NCI-H1105 treated with DMSO at 0.1 percent for 48 hours (cell line): ENCODE data around the gene HAGHL.

Source experiments
- DNase-seq: peaks from one replicate; lab custom pipeline; 2025; lab: John Stamatoyannopoulos, UW

The HAGHL gene

DNA sequence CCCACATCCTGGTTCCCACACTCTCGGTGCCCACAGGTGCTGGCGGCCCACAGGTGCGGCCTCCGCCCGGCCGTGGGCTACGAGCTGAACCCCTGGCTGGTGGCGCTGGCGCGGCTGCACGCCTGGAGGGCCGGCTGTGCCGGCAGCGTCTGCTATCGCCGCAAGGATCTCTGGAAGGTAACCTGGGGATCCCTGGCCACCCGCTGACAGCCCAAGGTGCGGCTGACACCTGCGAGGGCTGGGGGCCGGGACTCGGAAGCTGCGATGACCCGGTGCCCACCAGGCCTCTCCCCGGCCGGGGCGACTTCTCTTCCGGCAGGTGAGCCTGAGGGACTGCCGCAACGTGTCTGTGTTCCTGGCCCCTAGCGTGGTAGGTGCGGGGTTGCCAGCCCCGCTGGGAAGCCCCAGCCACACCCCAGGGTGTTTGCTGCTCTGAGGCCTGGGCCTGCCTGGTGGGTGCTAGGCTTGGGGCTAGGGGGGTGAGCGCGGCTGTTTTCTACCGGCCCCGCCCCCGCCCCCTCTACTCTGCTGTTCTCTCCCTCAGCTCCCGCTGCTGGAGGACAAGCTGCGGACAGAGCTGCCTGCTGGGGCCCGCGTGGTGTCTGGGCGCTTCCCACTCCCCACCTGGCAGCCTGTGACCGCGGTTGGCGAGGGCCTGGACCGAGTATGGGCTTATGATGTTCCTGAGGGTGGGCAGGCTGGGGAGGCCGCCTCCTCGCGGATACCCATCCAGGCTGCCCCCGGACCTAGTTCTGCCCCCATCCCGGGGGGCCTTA lies 5.0 kb upstream of the HAGHL start:
- no peak for DNase-seq

DNA sequence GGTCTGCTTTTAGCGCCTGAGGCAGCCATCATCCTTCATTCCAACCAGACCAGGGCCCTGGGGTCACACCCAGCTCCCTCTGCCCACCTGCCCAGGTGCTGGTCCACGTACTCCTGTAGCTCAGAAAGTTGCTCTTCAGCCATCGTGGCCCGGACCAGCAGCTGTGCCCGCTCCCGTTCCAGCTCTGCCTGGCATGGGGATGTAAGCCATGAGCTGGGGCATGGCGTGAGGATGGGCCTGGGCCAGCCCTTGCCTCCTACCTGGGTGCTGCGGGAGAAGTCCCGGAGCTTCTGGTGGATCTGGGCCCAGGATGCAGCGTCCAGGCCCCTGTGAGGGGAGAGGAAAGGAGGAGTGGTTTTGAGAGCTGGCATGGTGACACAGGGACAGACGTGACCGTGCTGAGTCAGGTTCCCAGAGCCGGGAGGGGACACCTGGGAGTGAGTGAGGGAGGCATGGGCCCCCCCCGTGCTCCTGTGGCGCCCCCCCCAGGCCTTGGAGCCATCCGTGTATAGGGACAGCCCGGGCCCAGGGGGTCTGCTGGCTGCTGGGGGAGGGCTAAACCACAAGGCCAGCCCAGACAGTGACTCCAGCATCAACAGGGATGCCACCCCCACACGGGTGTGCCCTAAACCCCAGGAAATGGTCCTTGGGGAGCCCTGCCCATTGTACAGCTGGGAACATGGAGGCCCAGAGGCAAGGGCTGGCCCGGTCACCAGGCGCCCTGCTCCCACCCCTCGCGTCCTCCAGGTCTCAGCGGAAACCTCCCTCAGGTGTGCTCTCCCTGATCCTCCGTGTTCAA lies 3.9 kb upstream of the HAGHL start:
- DNase-seq: no peak

DNA sequence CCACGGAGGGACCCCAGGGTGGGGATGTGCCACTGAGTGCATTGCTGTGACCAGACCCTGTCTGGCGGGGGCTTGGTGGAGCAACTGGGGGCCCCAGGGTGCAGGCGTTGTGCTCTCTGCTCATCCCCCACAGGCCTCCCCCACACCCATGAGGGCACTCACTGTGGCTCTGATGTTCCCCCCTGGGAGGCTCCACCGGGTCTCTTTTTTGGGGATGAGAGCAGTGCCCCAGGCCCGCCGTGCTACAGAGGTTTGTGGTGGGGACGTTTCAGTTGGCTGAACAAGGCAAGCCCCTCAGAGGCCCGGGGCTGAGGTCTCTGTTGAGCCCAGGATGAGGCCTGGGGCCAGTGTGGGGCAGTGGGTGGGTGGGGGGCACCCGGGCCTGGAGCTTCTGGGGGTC lies 3.2 kb upstream of the HAGHL start:
- DNase-seq: no peak

DNA sequence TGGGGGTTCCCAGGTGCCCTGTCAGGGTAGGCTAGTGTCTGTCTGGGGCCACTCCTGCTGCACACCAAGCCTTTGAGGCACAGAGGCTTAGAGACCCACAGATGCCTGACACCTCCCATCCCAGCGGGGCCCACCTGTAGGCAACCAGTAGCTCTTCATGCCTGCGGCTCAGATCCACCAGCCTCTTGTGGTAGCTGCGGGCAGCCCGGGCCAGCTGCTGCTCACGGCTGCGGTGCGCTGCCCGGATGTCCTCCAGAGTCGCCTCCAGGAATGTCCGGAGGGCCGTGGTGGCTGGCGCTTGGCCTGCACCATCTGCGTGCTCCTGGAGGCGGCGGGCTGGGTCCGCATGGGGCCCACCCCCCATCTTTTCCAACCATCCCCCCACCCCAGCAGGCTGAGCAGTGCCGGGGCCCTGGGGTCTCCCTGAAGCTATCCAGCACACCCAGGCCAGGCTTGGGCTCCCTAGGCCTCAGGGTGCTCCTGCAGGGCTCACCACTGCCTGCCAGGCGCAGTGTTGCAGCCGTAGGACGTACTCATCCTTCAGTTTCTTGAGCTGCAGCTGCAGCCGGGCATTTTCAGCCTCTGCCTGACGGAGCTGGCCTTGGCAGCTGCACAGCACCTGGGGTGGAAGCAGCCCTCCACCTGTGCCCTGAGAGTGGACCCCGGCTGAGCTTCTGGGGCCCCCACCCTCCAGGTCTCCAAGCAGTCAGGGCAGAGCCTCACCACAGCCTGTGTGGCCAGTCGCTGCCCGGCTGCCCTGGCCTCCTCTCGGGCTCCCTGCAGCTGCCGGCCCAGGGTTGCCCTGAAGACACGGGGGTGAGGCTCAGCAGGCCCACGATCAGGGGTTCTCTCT lies 2.5 kb upstream of the HAGHL start:
- no peak for DNase-seq

DNA sequence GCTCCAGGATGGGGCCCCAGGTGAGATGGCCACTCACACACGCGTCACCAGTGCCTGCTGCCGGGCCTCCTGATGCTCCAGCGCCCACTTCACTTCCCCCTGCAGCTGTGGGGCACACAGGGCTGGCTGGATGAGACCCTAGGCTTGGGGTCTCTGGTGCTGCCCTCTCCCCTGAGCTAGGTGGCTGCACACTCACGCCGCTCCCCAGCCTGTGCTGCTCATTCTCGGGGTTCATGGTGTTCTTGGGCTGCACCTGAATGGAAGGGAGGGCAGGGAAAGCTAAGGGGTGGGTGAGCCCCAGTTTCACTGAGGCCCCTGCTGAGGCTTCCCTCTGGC lies 1.9 kb upstream of the HAGHL start:
- no peak for DNase-seq

DNA sequence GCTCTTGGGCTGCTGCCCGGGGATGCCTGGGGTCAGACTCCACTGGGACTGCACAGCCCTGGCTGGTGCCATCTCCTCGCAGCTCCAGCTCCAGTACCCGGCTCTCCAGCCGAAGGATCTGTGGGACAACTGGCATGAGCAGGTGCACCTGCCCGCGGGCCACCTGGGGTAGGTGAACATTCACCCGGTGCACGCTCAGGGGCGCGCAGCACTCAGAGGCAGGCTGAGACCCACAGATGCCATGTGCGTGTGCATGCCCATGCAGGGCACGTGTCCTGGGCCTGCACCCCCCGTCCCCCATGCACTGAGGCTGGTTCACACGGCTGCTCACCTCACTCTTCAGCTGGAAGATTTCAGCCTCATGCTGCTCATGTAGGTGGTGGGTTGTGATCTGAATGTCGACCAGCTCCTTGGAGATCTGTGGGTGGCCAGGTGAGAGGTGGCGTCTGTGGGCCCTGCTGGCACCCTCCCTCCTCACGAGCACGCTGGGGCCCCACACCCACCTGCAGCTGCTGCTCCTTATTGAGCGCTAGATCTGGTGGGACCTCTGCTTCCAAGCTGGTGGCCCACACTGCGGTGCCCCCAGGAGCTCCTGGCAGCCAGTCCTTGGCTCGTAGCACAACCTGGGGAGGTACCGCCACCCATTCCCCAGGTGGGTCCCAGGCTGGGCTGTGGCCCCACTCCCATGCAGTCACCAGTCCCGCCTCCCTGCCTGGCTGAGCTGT lies 1.3 kb upstream of the HAGHL start:
- DNase-seq: no peak

DNA sequence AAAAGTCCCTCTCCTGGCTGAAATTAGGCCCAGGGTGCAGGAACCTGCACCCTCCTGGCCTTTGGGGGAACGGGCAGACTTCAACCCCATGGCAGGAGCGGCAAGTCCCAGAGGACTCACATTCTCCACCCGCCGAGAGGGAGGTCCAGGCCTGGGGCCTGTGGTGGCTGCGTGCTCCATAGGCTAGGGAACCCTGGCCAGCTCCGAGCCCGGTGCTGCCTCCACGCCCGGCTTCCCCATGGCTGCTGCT lies 793 bp upstream of the HAGHL start:
- DNase-seq: no peak

DNA sequence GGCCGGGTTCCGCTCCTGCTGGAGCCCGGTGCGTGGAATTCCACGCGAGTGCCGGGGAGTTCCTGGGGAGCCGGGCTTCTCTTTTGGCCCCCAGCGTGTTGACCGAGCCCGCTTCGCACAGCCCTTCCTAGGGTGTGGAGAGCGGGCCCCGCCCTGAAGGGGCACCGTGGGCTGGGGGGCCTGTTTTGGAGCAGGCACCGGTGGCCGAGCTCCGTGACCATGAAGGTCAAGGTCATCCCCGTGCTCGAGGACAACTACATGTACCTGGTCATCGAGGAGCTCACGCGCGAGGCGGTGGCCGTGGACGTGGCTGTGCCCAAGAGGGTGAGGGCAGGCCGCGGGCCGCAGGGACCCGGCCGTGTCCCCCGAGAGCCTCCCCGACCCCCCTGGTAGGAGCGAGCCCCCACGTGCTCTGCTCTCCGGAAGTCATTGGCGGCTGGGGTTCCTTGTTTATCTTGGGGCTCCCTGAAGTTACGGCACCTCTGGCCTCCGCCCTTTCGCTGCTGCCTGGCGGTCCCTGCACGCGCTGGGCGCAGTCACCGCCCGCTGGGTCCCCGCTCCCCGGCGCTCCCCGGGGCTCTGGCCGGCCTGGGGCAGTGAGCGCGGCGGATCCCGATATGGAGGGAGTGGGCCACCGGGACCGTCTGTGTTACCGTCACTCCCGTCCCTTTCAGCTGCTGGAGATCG lies 528 bp downstream of the HAGHL start:
- no peak for DNase-seq

DNA sequence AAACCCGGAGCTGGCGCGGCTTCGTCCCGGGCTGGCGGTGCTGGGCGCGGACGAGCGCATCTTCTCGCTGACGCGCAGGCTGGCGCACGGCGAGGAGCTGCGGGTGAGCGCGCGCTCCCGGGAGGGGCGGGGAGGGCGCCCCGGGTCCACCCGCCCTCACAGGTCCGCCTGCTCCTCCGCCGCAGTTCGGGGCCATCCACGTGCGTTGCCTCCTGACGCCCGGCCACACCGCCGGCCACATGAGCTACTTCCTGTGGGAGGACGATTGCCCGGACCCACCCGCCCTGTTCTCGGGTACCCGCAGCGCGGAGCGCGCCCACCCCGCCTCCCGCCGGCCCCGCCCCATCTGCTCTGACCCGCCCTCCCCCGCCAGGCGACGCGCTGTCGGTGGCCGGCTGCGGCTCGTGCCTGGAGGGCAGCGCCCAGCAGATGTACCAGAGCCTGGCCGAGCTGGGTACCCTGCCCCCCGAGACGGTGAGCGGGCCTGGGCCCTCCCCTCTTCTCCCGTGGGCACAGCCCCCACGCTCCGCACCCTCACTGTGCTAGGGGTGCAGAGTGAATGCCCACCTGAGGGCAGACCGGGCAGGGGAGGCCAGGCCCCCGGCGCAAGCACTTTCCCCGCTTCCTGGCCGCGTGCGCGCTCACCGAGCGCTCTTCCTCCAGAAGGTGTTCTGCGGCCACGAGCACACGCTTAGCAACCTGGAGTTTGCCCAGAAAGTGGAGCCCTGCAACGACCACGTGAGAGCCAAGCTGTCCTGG lies 1.4 kb downstream of the HAGHL start:
- peak; percentile 21 for DNase-seq

DNA sequence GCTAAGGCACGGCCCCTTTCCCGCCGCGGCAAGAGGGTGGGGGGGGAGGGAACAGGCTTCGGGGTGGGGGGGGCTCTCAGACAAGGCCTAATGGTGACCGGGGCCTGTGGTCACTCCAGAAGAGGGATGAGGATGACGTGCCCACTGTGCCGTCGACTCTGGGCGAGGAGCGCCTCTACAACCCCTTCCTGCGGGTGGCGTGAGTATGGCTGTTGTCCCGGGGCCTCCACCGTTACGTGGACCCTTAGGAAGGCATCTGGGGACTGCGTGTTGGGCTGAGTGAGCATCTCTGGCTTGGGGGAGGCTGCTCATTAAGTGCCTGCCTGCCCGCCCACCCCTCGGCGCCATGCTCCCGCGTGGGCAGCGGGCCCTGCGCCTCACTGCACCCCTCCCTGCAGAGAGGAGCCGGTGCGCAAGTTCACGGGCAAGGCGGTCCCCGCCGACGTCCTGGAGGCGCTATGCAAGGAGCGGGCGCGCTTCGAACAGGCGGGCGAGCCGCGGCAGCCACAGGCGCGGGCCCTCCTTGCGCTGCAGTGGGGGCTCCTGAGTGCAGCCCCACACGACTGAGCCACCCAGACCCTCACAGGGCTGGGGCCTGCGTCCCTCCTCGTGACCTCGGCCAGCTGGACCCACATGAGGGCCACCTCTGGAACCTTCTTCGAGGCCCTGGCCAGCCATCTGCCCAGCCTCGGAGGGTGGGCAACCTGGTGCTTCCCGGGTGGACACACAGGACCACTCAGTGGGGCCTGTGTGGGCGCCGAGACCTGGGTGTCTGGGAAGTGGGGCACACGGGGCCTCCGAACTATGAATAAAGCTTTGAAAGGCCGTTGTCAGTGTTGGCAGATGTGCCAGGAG lies 2.2 kb downstream of the HAGHL start:
- no peak for DNase-seq

DNA sequence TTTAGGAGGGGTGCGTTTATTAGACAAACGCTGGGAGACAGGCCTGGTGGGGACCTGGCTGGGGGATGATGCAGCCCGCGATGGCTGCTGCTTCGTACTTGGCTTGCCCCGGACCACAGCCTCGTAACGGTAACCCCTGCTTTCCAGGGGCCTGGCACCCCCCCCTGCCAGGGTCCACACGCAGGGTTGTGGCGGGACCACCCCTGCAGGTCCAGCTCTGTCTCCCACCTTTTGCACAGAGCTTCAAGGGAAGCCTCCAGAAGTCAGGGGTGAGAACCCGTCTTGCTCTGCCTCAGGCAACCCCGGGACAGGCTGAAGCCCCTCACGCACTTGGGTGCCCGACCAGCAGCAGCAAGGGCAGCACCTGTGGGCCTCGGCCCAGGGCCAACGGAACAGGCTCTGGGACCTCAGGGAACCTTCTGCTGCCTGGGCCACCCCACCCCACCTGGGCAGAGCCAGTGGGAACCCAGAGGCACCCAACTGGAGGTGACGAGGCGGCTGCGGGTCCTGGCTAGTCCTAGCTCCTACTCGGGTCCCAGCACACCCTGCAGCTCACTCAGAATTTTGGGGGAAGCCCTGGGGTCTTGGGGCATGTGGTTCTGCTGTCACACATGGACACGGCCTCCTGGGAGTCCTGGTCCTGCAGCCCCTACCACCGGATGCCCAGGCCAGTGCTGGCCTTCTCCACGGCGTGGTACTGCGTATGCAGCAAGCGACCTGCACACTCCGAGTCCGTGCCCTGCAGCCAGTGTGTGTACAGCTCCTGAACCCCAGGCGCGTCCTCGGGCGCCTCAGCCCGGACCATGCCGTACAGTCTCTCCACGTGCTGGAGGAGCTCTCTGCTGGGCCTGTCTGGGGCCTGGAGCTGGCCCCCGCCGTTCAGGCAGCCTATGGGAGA lies 3.1 kb downstream of the HAGHL start:
- DNase-seq: no peak

DNA sequence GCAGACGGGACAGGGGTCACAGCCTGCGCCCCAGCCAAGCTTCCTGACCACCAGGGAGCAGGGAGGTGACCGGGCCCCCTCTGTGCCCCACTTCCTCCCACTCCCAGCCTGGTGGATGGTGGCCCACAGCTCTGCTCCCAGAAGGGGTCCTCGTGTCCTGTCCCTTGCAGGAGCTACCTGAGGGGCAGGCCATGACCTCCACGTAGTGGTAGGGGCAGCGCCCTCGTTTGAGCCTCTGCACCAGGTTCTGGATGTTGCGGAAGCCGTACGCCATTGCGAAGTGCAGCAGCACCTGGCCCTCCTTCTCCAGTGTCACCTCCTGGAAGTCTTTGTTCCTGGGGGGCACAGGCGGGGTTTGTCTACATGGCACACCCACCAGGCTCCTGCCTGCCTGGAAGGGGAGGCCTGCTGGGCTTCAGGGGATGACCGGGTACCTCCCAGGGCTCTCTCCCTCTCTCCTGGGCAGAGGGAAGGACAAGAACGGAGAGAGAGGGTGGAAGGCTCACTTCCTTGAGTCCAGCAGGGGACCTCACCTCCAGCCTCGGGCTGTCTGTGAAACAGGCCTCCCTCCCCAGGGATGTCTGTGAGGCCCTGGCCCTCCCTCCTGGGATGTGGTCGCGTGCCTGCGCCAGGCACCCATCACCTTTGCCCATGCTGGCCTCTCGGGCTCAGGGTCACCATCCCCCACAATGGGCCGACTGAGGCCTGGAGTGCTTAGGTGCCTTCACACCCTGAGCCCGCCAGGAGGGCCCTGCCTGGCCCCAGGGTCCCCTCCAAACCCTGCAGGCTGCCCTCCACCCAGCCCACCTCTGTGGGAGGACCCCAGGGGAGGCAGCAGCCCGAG lies 4.0 kb downstream of the HAGHL start:
- no peak for DNase-seq

DNA sequence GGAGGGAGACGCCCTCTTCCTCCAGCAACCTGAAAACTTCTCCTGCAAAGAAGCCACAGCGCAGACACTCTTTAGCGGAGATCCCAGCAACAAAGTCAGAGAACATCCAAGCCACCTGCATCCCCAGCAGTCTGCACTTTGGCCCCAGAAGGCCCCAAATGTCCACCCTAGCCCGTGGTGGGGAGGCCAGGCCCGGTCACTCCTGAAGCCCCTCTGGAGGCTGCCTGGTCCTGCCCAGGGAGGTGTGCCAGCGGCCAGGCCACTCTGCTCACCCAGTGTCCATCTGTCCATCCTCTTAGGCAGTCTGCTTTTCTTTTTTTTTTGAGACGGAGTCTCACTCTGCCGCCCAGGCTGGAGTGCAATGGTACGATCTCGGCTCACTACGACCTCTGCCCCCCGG lies 5.4 kb downstream of the HAGHL start:
- DNase-seq: no peak

DNA sequence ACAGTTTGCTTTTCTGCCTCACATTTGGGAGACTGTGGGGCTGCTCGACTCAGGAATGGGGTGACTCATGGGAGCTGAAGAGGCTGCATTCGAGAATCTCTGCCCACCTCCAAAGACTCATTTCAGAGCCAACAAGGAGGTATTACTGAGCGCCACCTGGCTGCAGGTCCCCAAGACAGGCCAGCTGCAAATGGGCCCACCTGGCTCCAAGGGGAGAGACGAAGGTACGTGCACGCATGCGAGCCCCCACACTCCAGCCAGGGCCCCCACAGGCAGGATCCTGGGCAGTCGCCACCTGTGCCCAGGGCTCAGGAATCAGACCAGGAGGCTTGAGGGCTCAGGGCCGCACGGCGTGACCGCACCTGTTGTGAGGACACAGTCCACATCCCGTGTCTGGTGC lies 6.0 kb downstream of the HAGHL start:
- no peak for DNase-seq

DNA sequence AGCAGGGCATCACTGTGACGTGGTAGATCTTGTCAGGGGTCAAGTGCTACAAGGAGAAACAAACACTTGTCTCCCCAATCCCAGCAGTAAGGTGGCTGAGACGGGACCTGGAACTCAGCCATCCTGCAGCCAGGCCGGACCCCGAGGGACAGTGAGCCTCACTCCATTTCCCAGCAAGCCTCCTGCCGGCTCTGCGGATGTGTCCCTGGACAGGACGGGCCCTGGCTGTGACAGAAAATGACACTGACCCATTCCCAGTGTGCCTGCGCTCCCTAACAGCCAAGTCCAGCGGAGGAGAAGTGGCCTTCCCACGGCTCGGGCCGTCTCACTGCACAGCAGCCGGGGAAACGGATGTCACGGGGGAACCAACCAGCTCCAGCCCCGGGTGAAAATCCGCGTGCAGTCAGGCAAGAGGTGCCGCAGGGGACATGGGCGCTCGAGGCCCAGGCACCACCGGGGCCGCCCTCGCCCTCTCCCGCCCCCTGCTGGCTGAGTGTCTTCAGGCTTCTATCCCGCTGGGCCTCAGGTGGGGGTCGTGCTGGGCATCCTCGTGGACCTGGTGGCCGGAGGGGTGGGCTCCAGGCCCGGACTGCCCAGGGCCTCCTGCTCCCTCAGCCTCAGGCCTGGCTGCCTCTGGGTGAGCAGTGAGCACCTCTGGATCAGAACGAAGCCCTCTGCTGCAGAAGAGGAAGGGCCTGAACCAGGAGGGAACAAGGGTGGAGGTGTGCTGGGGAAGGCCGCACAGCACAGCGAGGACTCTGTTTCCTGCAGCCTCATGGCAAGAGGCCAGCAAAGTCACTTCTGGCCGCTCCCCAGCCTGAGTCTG lies 6.7 kb downstream of the HAGHL start:
- DNase-seq: no peak

DNA sequence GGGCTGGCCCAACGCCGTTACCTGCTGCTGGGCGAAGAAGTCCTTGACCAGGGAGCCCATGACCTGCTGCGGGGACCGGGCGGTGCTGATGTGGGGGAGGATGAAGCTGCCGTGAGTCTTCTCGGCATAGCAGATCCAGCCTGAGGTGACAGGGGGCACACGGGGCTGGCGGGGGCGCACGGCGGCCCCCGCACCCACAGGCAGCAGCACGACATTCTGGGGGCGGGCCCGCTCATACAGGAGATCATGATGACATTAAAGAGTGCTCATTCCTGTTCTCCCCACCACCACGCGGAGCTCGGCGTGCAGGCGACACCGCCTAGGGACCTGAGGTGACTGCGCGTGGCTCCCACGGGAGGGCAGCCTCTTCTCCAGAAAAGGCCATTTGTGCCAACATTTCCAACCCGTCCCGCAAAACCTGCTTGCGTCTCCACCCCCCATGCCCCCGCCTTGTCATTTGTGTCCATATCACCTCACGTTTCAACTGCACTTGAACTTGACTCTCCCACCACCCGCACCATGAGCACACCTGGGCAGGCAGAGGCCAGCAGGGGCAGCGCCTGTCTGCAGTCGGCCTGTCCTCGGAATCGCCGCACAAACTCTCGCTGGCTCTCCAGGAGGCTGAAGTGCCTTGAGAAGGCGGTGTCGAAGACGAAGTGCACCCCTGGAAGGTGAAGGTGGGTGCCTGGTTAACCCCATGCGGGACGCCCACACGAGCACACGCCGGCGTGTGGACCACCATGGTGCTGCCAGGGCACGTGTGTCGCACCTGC lies 7.5 kb downstream of the HAGHL start:
- no peak for DNase-seq
